NCI-H748 (cell line): ENCODE data around the gene ADAMTS2.
A peak's percentile ranks its signal among the peaks of the same experiment; 100 is the strongest.

Experiments
- DNase-seq: peaks from one replicate; lab custom pipeline; 2025; ENCODE audit not compliant: unreplicated experiment; lab: John Stamatoyannopoulos, UW

The ADAMTS2 gene

DNA sequence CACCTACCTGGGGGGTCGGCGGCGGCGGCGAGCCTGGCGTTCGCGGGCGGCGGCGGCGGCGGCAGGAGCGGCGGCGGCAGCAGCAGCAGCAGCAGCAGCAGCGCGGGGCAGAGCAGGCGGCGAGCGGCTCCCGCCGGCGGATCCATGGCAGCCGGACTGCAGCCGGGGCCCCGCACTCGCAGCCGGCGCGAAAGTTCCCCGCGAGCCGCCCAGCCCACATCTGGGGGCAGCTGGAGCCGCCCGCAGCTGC, 153 bp downstream of the ADAMTS2 start:
- peak; percentile 68 for DNase-seq

- DNase-seq = peak; percentile 50
Observed at GRCh38 chr5:179344431-179345182, 654 bp downstream of the ADAMTS2 start.

- peak; percentile 66 for DNase-seq
Observed at GRCh38 chr5:179343719-179344430, 1.4 kb downstream of the ADAMTS2 start.

GRCh38 chr5:179343021-179343718, 2.1 kb downstream of the ADAMTS2 start:
- DNase-seq = no peak

- DNase-seq = peak; percentile 16
Observed at GRCh38 chr5:179342577-179342976, 2.7 kb downstream of the ADAMTS2 start.

DNA sequence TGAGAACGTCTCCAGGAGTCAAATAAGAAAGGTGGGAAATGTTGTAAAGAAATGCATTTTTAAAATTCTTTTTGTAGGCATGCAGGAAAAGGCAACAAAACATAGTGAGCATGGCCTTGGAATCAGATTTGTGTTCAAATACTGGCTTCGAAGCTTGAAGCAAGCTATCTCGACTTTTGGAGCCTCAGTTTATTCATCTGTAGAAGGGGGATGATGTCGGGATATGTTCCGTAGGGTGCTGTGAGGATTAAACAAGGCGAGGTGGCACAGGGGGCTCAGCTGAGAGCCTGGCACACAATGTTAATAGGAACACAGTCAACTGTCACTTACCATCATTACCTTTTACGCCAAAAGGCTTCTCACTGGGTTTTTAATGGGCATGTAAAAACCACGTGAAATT, 4.8 kb downstream of the ADAMTS2 start:
- DNase-seq = no peak

DNA sequence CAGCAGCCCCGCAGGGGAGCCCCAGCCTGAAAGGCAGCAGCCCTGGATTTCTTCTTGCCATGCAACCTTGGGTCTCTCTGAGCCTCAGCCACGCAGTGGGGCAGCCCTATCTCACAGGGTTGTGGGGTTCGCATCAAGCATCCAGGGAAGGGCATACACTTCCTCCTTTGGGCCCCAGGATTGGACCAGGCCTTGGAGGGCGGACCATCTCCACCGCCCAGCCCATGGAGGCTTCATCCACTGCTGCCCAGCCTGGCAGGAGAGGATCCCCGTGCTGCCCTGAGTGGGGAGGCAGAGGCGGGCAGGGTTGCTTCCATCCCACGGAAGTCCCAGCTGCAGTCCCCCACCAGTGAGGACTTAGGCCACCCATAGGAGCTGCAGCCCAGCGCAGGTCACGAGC, 5.3 kb downstream of the ADAMTS2 start:
- DNase-seq = no peak

GRCh38 chr5:179339081-179339480, 6.2 kb downstream of the ADAMTS2 start:
- DNase-seq = no peak

DNA sequence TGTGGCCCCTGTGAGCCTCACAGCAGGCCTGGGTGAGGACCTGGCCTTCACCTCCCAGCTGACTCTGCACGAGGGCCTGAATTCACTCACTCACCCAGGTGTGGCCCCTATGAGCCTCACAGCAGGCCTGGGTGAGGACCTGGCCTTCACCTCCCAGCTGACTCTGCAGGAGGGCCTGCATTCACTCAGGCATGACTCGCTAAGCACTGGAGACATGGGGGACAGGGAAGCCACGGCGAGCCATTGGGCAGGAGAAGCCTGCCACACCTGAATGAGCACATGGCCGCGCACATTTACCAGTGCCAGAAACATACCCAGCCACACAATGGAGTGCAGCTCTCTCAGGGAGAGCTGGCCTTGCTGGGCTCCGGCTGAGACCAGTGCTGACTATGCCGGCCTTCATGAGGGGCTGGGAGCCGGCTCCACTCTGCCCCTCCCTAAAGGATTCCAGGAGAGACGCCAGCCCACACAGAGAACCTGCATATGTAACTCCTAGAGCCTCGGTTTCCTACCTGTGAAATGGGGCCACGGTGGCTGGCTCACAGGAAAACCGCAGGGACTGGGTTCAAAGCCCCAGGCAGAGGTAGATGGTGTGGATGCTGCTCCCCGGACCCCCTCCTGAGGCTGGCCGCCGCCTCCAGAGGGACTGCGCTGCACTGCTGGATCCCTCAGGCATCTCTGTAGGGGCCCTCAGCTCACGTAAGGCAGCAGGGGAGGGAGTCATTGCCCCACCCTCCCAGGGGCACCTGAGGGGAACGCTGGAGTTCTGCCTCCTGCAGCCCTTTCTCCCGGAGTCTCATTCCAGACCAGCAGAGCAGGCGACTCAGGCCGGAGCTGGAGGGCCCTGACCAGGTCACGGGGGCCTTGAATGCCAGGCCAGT, 7.2 kb downstream of the ADAMTS2 start:
- DNase-seq = no peak

- no peak for DNase-seq
Observed at GRCh38 chr5:179336871-179337795, 8.1 kb downstream of the ADAMTS2 start.

DNA sequence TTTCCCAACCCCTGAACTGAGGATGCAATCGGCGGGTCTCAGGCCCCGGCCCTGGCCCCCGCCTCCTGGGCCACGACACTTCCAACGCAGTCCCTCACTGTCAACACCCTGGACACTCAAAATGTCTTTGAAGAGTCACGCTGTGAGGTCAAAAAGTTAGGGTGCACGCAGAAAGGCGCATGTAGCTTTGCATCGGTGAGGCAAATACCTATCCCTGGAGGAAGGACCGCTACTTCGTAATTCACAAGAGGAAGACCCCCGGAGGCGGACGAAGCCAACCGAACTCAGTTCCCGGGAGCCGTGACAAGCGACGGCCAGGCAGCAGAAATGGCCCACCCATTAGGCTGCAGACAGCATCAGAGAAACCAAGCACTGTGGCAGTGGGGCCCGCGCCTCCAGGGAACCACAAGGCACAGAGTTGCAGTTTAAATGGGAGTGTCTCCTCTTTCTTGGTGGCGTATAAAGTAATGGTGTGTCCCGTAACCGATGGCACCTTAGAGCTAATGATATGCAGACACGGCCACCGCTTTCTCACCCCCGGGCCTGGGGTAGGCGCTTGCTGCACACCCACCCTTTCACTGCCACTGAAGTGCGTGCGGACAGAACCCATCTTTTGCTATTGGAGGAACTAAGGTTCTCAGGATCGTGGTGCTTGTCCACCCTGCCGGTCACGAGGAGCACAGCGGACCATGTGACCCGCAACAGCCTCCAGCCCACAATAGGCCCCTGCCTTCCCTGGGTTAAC, 9.0 kb downstream of the ADAMTS2 start:
- DNase-seq = no peak

GRCh38 chr5:179333796-179334761, 11.2 kb downstream of the ADAMTS2 start:
- no peak for DNase-seq

GRCh38 chr5:179332741-179333290, 12.4 kb downstream of the ADAMTS2 start:
- DNase-seq = no peak

GRCh38 chr5:179331591-179332375, 13.5 kb downstream of the ADAMTS2 start:
- no peak for DNase-seq

- no peak for DNase-seq
Observed at GRCh38 chr5:179330186-179330900, 14.9 kb downstream of the ADAMTS2 start.

DNA sequence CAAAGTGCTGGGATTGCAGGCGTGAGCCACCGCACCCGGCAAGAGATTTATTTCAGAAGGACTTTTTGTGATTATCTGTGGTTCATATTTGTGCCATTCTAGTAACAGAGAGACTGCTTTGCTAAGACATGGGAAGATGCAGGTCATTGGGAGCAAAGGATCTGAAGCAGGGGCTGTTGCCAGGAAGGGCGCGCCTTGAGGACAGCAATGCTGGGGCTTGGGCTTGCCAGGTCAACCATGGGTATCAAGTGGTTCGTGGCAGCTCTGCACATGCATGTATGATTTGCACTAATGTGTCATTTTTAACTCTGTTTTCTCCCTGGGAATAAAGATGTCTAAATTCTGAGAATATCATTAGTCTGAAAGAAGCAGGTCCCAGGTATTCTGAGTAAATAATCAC, 17.0 kb downstream of the ADAMTS2 start:
- DNase-seq = no peak
